Transverse colon (tissue), 4 donors: ENCODE results near the gene DLL1. TPM values are rescaled to one million over a fixed set of nuclear protein-coding genes. Genes with fewer than 3 reads are reported as not detected.

ENCODE experiments used
- DNase-seq: peaks from one replicate; pipeline ENCODE4 v3.0.0-alpha.2; 2019
- H3K27ac ChIP-seq, 4 donors: fragments of 200-600 bp; sonication (generic); 2 replicates each; pipeline ENCODE4 v1.5.1; 2016 to 2018; ENCODE audit warnings: inconsistent platforms in 4 of 4
- H3K27me3 ChIP-seq: fragments of 200-600 bp; sonication (generic); 2 replicates; pipeline ENCODE4 v1.5.1; 2017; ENCODE audit warnings: inconsistent platforms
- H3K36me3 ChIP-seq, 4 donors: fragments of 200-600 bp; sonication (generic); 2 replicates each; pipeline ENCODE4 v1.5.1; 2017 to 2019; ENCODE audit warnings: inconsistent platforms in 4 of 4
- H3K4me1 ChIP-seq, 4 donors: fragments of 200-600 bp; sonication (generic); 2 replicates each; pipeline ENCODE4 v1.5.1; 2017 to 2020; ENCODE audit warnings: inconsistent platforms in 4 of 4
- H3K4me3 ChIP-seq, 4 donors: fragments of 200-600 bp; sonication (generic); 1 replicate in 1 of 4; 2 replicates in 3 of 4; pipeline versions ENCODE4 v1.5.1 to v1.6.1; 2017 to 2019; ENCODE audit warnings: inconsistent platforms in 4 of 4
- H3K9me3 ChIP-seq, 2 donors: fragments of 200-600 bp; sonication (generic); 2 replicates each; pipeline ENCODE4 v1.5.1; 2017 to 2019; ENCODE audit warnings: inconsistent platforms in 2 of 2
- CTCF ChIP-seq, 5 experiments: fragments of 200-600 bp in 3 of 5; fragments of 450-650 bp in 2 of 5; sonication (generic) in 3 of 5; IDR thresholded peaks; 1 replicate in 2 of 5; 2 replicates in 3 of 5; pipeline ENCODE4 v1.5.1; 2016 to 2017; ENCODE audit warnings: antibody characterized with exemption in 5 of 5, inconsistent platforms in 3 of 5, mild to moderate bottlenecking in 2 of 5, moderate library complexity in 1 of 5
- EP300 ChIP-seq: sonication (generic); formaldehyde crosslinking; IDR thresholded peaks from one replicate; pipeline ENCODE4 v1.6.1; 2017; ENCODE audit warnings: antibody characterized with exemption, low read depth
- POLR2A ChIP-seq: fragments of 450-650 bp; IDR thresholded peaks from one replicate; pipeline ENCODE4 v1.6.1; 2016; ENCODE audit warnings: antibody characterized with exemption, mild to moderate bottlenecking, moderate library complexity
- POLR2AphosphoS5 ChIP-seq, 3 donors: sonication (generic); formaldehyde crosslinking; IDR thresholded peaks; one replicate each; pipeline ENCODE4 v1.6.1; 2016; ENCODE audit warnings: antibody characterized with exemption in 3 of 3
- WGBS, 2 donors: methylation state at CpG; one replicate each; pipeline ENCODE4 v1.1.5; 2018; ENCODE audit warnings: low coverage in 1 of 2; 5-methylcytosine and 5-hydroxymethylcytosine counted together
- in situ Hi-C, 4 donors: fragments of 200-750 bp; cut with MboI; loops; one replicate each; pipeline versions ENCODE4 v1.15.0 to v1.15.1; 2017; ENCODE audit warnings: low sequenced_read_pairs in 3 of 4, low pct_ligation_motif_present in 1 of 4, low pct_unique_long_range_greater_than_20kb in 1 of 4
- intact Hi-C: fragments of 100-400 bp; cut with DNase I; formaldehyde crosslinking; loops from one replicate; pipeline ENCODE4 v1.15.1; 2023; ENCODE audit warnings: low total_unique reads
- small RNA-seq, 4 donors: library from RNA; depleted of rRNA; stranded (forward); fragments of <200 nt; gene quantifications; one replicate each; pipeline ENCODE3, GENCODE V24; 2016
- total RNA-seq, 4 donors: library from RNA; depleted of rRNA; stranded (reverse); fragments of >200 nt; gene quantifications; one replicate each; pipeline ENCODE4 v1.1.0, GENCODE V29; 2016

Gene DLL1
- total RNA-seq, 4 donors from 2014 or later: 15.0 to 46.2 (median 25.9) TPM

- TF ChIP-seq EP300 (no peak), POLR2AphosphoS5 (IDR thresholded peaks at IDR 0.05) (no peak)
- H3K9me3 ChIP-seq: no peaks in the 10 kb centered on the region
- no peaks in the 10 kb centered on the region for H3K4me1 ChIP-seq
- in situ Hi-C loops: no loop called here
- intact Hi-C loops: no loop called here
- no peaks in the 10 kb centered on the region for H3K27me3 ChIP-seq
- no peaks in the 10 kb centered on the region for H3K36me3 ChIP-seq
- WGBS, 2 donors: 78% methylated on average over 11 to 23 of the region's 24 CpGs
- H3K4me3 ChIP-seq: no peak overlapping the region
- H3K27ac ChIP-seq: no peak overlapping the region
- DNase-seq: no peak
Observed at GRCh38 chr6:170236131-170236836, 54.6 kb downstream of the DLL1 start.

- Histone ChIP-seq H3K4me3 (no peak overlapping the region), H3K4me1 (no peaks in the 10 kb centered on the region), H3K9me3 (no peaks in the 10 kb centered on the region), H3K36me3 (no peaks in the 10 kb centered on the region), H3K27me3 (no peaks in the 10 kb centered on the region), H3K27ac (no peak overlapping the region)
- no peak for DNase-seq
- in situ Hi-C loops (no loop called here), intact Hi-C loops (no loop called here)
- WGBS, 2 donors: 87 to 92% methylated on average over 7 to 16 of the region's 16 CpGs
- TF ChIP-seq POLR2AphosphoS5 (IDR thresholded peaks at IDR 0.05) (no peak), EP300 (no peak), CTCF (IDR thresholded peaks at IDR 0.05) (no peak), POLR2A (no peak)
Observed at GRCh38 chr6:170235391-170236125, 55.3 kb downstream of the DLL1 start.

- intact Hi-C loops (no loop called here), in situ Hi-C loops (no loop called here)
- Histone ChIP-seq H3K27ac (no peak overlapping the region), H3K36me3 (no peaks in the 10 kb centered on the region), H3K9me3 (no peaks in the 10 kb centered on the region), H3K27me3 (no peaks in the 10 kb centered on the region), H3K4me1 (no peaks in the 10 kb centered on the region), H3K4me3 (no peak overlapping the region)
- TF ChIP-seq CTCF (IDR thresholded peaks at IDR 0.05) (no peak), EP300 (no peak), POLR2A (no peak), POLR2AphosphoS5 (IDR thresholded peaks at IDR 0.05) (no peak)
- no peak for DNase-seq
- 82 to 94% methylated on average over 2 to 9 of the region's 9 CpGs for WGBS, 2 donors
Observed at GRCh38 chr6:170234419-170234818, 56.5 kb downstream of the DLL1 start.

GRCh38 chr6:170233286-170234205, 57.3 kb downstream of the DLL1 start:
- Histone ChIP-seq H3K27me3 (no peaks in the 10 kb centered on the region), H3K4me3 (no peak overlapping the region), H3K36me3 (no peaks in the 10 kb centered on the region), H3K9me3 (no peaks in the 10 kb centered on the region), H3K27ac (no peak overlapping the region), H3K4me1 (no peaks in the 10 kb centered on the region)
- no peak for DNase-seq
- TF ChIP-seq CTCF (IDR thresholded peaks at IDR 0.05) (no peak), POLR2AphosphoS5 (IDR thresholded peaks at IDR 0.05) (no peak), POLR2A (no peak), EP300 (no peak)
- in situ Hi-C loops (no loop called here), intact Hi-C loops (no loop called here)
- 89 to 100% methylated on average over 5 to 13 of the region's 13 CpGs for WGBS, 2 donors

Small RNAs within 50 kb of the gene (small RNA-seq; reads per million reads assigned to genes)
- 0 reads per million in 4 donors for gene MIR4644

Other genes with a start within 250 kb of the DLL1 start
- gene FAM120B, start 15.7 kb upstream of the DLL1 start, total RNA-seq: 10 to 100 TPM; 24.7 to 35.9 (median 26.7) TPM